Testis (tissue), 2 donors: ENCODE results near the gene NLGN1.

ENCODE experiments used
- POLR2A ChIP-seq: fragments of 450-650 bp; IDR thresholded peaks from one replicate; pipeline ENCODE4 v1.6.1; 2017; ENCODE audit warnings: antibody characterized with exemption, mild to moderate bottlenecking, moderate library complexity
- TF ChIP-seq, protein P1 (sequence below), 3 experiments: fragments of 450-650 bp in 2 of 3; fragments of 200-600 bp in 1 of 3; sonication (generic) in 1 of 3; IDR thresholded peaks; one replicate each; pipeline ENCODE4 v1.5.1; 2016 to 2019; ENCODE audit warnings: antibody characterized with exemption in 3 of 3, mild to moderate bottlenecking in 2 of 3, moderate library complexity in 1 of 3

DNA sequence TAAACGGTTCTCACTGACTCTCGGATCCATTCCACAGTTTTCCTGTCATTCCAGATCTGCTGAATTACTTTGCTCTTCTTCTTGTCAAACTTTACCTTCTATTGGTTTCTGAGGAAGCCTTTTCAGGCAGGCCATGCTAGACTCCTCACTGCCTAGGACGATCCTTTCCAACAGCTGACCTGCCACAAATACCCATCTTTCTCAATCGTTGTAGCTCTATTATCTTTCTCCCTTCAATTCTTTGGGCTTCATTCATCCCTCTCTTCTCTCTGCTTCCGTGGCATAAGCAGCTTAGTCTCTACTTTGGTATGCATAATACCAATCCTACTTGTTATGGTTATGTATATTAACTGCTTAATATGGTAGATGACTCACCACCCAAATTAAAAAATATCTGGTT, 421.8 kb downstream of the NLGN1 start:
- TF ChIP-seq, protein P1, sequence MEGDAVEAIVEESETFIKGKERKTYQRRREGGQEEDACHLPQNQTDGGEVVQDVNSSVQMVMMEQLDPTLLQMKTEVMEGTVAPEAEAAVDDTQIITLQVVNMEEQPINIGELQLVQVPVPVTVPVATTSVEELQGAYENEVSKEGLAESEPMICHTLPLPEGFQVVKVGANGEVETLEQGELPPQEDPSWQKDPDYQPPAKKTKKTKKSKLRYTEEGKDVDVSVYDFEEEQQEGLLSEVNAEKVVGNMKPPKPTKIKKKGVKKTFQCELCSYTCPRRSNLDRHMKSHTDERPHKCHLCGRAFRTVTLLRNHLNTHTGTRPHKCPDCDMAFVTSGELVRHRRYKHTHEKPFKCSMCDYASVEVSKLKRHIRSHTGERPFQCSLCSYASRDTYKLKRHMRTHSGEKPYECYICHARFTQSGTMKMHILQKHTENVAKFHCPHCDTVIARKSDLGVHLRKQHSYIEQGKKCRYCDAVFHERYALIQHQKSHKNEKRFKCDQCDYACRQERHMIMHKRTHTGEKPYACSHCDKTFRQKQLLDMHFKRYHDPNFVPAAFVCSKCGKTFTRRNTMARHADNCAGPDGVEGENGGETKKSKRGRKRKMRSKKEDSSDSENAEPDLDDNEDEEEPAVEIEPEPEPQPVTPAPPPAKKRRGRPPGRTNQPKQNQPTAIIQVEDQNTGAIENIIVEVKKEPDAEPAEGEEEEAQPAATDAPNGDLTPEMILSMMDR (IDR thresholded peaks at IDR 0.05), result no peak
- no peak for TF ChIP-seq POLR2A
